Testis (tissue), 2 donors: ENCODE results near the gene PRRG1.

Experiments used
- CTCF ChIP-seq, 3 experiments: fragments of 450-650 bp in 2 of 3; fragments of 200-600 bp in 1 of 3; sonication (generic) in 1 of 3; IDR thresholded peaks; one replicate each; pipeline ENCODE4 v1.5.1; 2016 to 2019; ENCODE audit warnings: antibody characterized with exemption in 3 of 3, mild to moderate bottlenecking in 2 of 3, moderate library complexity in 1 of 3
- POLR2A ChIP-seq: fragments of 450-650 bp; IDR thresholded peaks from one replicate; pipeline ENCODE4 v1.6.1; 2017; ENCODE audit warnings: antibody characterized with exemption, mild to moderate bottlenecking, moderate library complexity

- TF ChIP-seq CTCF (IDR thresholded peaks at IDR 0.05) (no peak), POLR2A (no peak)
Observed at GRCh38 chrX:37424000-37424429, 74.9 kb downstream of the PRRG1 start.
